GM23338 (cell line): ENCODE measurements around the gene USP15. TPM values are rescaled to one million over a fixed set of nuclear protein-coding genes. Genes with fewer than 3 reads are reported as not detected.
A peak's percentile ranks its signal among the peaks of the same experiment; 100 is the strongest.

ENCODE experiments used
- ATAC-seq: fragments of 200-7000 bp; cut with Tn5 transposase; 3 replicates; pipeline ENCODE4 v1.9.1; 2020
- DNase-seq: peaks from one replicate; pipeline ENCODE4 v3.0.0-alpha.2; 2015; ENCODE audit warnings: low spot score
- H2AFZ ChIP-seq: fragments of 200-600 bp; sonication (generic); 2 replicates; pipeline ENCODE4 v1.8.0; 2016; ENCODE audit warnings: antibody characterized with exemption, mild to moderate bottlenecking, moderate library complexity
- H3F3A ChIP-seq: fragments of 200-600 bp; sonication (generic); replicated peaks from 2 replicates; pipeline ENCODE4 v1.8.0; 2017; ENCODE audit warnings: antibody characterized with exemption, mixed run types, low read depth
- H3K27ac ChIP-seq: fragments of 200-600 bp; sonication (generic); 2 replicates; pipeline ENCODE4 v1.6.1; 2016; ENCODE audit warnings: low read depth
- H3K27me3 ChIP-seq: fragments of 200-600 bp; sonication (generic); 2 replicates; pipeline ENCODE4 v1.8.0; 2016; ENCODE audit warnings: mild to moderate bottlenecking, mixed run types, moderate library complexity; ENCODE audit not compliant: insufficient read depth
- H3K36me3 ChIP-seq: fragments of 200-600 bp; sonication (generic); 2 replicates; pipeline ENCODE4 v1.8.0; 2016; ENCODE audit warnings: mild to moderate bottlenecking; ENCODE audit not compliant: insufficient read depth
- H3K4me1 ChIP-seq: fragments of 200-600 bp; sonication (generic); 2 replicates; pipeline ENCODE4 v1.8.0; 2016; ENCODE audit warnings: mild to moderate bottlenecking, moderate library complexity; ENCODE audit not compliant: insufficient read depth
- H3K4me2 ChIP-seq: fragments of 200-600 bp; sonication (generic); 2 replicates; pipeline ENCODE4 v1.7.1; 2017; ENCODE audit warnings: mixed run types
- H3K4me3 ChIP-seq: fragments of 200-600 bp; sonication (generic); 2 replicates; pipeline ENCODE4 v1.6.1; 2016; ENCODE audit warnings: mixed run types
- H3K79me2 ChIP-seq: fragments of 200-600 bp; sonication (generic); replicated peaks from 2 replicates; pipeline ENCODE4 v1.8.0; 2017; ENCODE audit warnings: mild to moderate bottlenecking; ENCODE audit not compliant: insufficient read depth
- H3K9me2 ChIP-seq: fragments of 200-600 bp; sonication (generic); 2 replicates; pipeline ENCODE4 v1.8.0; 2017; ENCODE audit not compliant: insufficient read depth
- H4K20me1 ChIP-seq: fragments of 200-600 bp; sonication (generic); replicated peaks from 2 replicates; pipeline ENCODE4 v1.8.0; 2017; ENCODE audit warnings: mild to moderate bottlenecking; ENCODE audit not compliant: insufficient read depth
- H3K27ac Mint-ChIP-seq: 2 replicates; pipeline ENCODE4 v1.8.0; 2020; ENCODE audit warnings: inconsistent platforms, mild to moderate bottlenecking, moderate library complexity, mixed read lengths
- H3K27me3 Mint-ChIP-seq: 3 replicates; pipeline ENCODE4 v1.8.0; 2022; ENCODE audit warnings: low read depth, mild to moderate bottlenecking, moderate library complexity, mixed read lengths, inconsistent platforms; ENCODE audit not compliant: insufficient read depth, poor library complexity
- H3K36me3 Mint-ChIP-seq: 3 replicates; pipeline ENCODE4 v1.8.0; 2021; ENCODE audit warnings: low read depth, mild to moderate bottlenecking, inconsistent platforms, moderate library complexity, mixed read lengths
- H3K4me1 Mint-ChIP-seq: 3 replicates; pipeline ENCODE4 v1.8.0; 2020; ENCODE audit warnings: mild to moderate bottlenecking, inconsistent platforms, mixed read lengths
- H3K4me3 Mint-ChIP-seq: 3 replicates; pipeline ENCODE4 v1.8.0; 2021; ENCODE audit warnings: moderate library complexity, mild to moderate bottlenecking, inconsistent platforms, mixed read lengths
- H3K9me3 Mint-ChIP-seq: 3 replicates; pipeline ENCODE4 v1.8.0; 2020; ENCODE audit warnings: moderate library complexity, mild to moderate bottlenecking, inconsistent platforms, mixed read lengths
- CREB1 ChIP-seq: fragments of 250-450 bp; sonication (Bioruptor Pico); IDR thresholded peaks from 2 replicates; pipeline ENCODE4 v1.5.0; 2020; ENCODE audit warnings: low read depth, mild to moderate bottlenecking, moderate library complexity
- CTCF ChIP-seq, 2 experiments: fragments of 200-600 bp in 1 of 2; sonication (generic) in 1 of 2; conservative IDR thresholded peaks; 2 replicates each; pipeline versions ENCODE4 v1.5.1 to v1.6.1; 2016 to 2017; ENCODE audit warnings: antibody characterized with exemption in 2 of 2, low read depth in 2 of 2, mild to moderate bottlenecking in 2 of 2, moderate library complexity in 1 of 2
- ETS1 ChIP-seq: IDR thresholded peaks from 2 replicates; pipeline ENCODE4 v1.6.1; 2016; ENCODE audit warnings: antibody characterized with exemption
- EZH2 ChIP-seq: fragments of 200-600 bp; sonication (generic); IDR thresholded peaks from one replicate; pipeline ENCODE4 v1.8.0; 2017; ENCODE audit warnings: antibody characterized with exemption, mild to moderate bottlenecking, low read depth; ENCODE audit not compliant: unreplicated experiment
- REST ChIP-seq: IDR thresholded peaks from one replicate; pipeline ENCODE4 v1.6.1; 2018; ENCODE audit warnings: antibody characterized with exemption; ENCODE audit not compliant: unreplicated experiment
- STAT1 ChIP-seq: IDR thresholded peaks from one replicate; pipeline ENCODE4 v1.6.1; 2016; ENCODE audit warnings: antibody characterized with exemption; ENCODE audit not compliant: unreplicated experiment
- ZNF114 ChIP-seq: fragments of 250-450 bp; sonication (Bioruptor Pico); IDR thresholded peaks from 2 replicates; pipeline ENCODE4 v1.5.0; 2020; ENCODE audit warnings: mild to moderate bottlenecking, moderate library complexity
- ZNF331 ChIP-seq: fragments of 250-450 bp; sonication (Bioruptor Pico); IDR thresholded peaks from 2 replicates; pipeline ENCODE4 v1.5.0; 2020; ENCODE audit warnings: low read depth, mild to moderate bottlenecking, moderate library complexity
- ZNF462 ChIP-seq: fragments of 250-450 bp; sonication (Bioruptor Pico); IDR thresholded peaks from 2 replicates; pipeline ENCODE4 v1.5.0; 2020; ENCODE audit warnings: mild to moderate bottlenecking, moderate library complexity
- polyA plus RNA-seq: library from polyadenylated mRNA; unstranded; fragments of >200 nt; fragmentation: Nextera tagmentation; extraction: Ambion mirVana; gene quantifications from 2 replicates; pipeline ENCODE4 v1.2.1, GENCODE V29; 2016
- total RNA-seq: library from RNA; depleted of rRNA; stranded (reverse); fragments of >200 nt; shearing (Covaris generic); gene quantifications from 2 replicates; pipeline ENCODE4 v1.2.3, GENCODE V29; 2014

Gene USP15
- total and polyA plus RNA-seq, 2 experiments from 2014 or later: 29.5 to 60.3 TPM

GRCh38 chr12:62429457-62429856, 169.3 kb downstream of the USP15 start (continued):
- TF ChIP-seq ZNF331 (no peak), EZH2 (no peak), STAT1 (no peak), CREB1 (CRISPR knock-in tag) (no peak), REST (no peak)

- peak overlapping the region; percentile 98 for H3K4me2 ChIP-seq
- H3K27me3 Mint-ChIP-seq: peaks cover 28% of the 10 kb centered on the region
- H3K27ac Mint-ChIP-seq: no peak overlapping the region
- H3K4me3 ChIP-seq: peak overlapping the region; percentile 81
- H3K27ac ChIP-seq: no peak overlapping the region
- H3K36me3 ChIP-seq: no peaks in the 10 kb centered on the region
- H3K4me1 Mint-ChIP-seq: peaks cover 3% of the 10 kb centered on the region; the same call in 2 of the 3 replicates
- no peak for DNase-seq
- peaks cover 59% of the 10 kb centered on the region for H3K27me3 ChIP-seq
- no peaks in the 10 kb centered on the region for H3K9me2 ChIP-seq
- peak overlapping the region; percentile 78 for H3K4me3 Mint-ChIP-seq
- no peak for ATAC-seq
- H3K9me3 Mint-ChIP-seq: no peaks in the 10 kb centered on the region
- H2AFZ ChIP-seq: peak overlapping the region; percentile 99
- no peaks in the 10 kb centered on the region for H3K79me2 ChIP-seq
- no peaks in the 10 kb centered on the region for H3K4me1 ChIP-seq
- H3K36me3 Mint-ChIP-seq: no peaks in the 10 kb centered on the region
- TF ChIP-seq ZNF462 (CRISPR knock-in tag) (no peak), CTCF (conservative IDR thresholded peaks at IDR 0.05; ENCODE audit: low read depth in 2 of 2) (no peak), ETS1 (no peak), CREB1 (CRISPR knock-in tag) (no peak), ZNF114 (CRISPR knock-in tag) (no peak)
- H4K20me1 ChIP-seq: no peaks in the 10 kb centered on the region
- H3F3A ChIP-seq: peaks cover 3% of the 10 kb centered on the region; the same call in 1 of the 2 replicates
These were observed 174.5 kb downstream of the USP15 start for GRCh38 chr12:62434494-62435302.
